Osteoblast (primary cell): ENCODE results near the gene AGAP3. TPM values are rescaled to one million over a fixed set of nuclear protein-coding genes. Genes with fewer than 3 reads are reported as not detected.

Experiments used
- DNase-seq: peaks from one replicate; pipeline ENCODE4 v3.0.0; 2011; ENCODE audit warnings: low spot score, mixed read lengths; ENCODE audit not compliant: insufficient read length; ENCODE audit errors: missing footprints
- H2AFZ ChIP-seq: 2 replicates; pipeline ENCODE4 v1.6.0; 2011; ENCODE audit warnings: mild to moderate bottlenecking, low read length
- H3K27ac ChIP-seq: 2 replicates; pipeline ENCODE4 v1.5.1; 2011; ENCODE audit warnings: mild to moderate bottlenecking, low read depth, low read length, moderate library complexity
- H3K27me3 ChIP-seq: 2 replicates; pipeline ENCODE4 v1.6.0; 2012; ENCODE audit warnings: mild to moderate bottlenecking, control low read depth, inconsistent platforms, low read length, moderate library complexity; ENCODE audit not compliant: insufficient read depth
- H3K36me3 ChIP-seq: 2 replicates; pipeline ENCODE4 v1.5.1; 2011; ENCODE audit warnings: mild to moderate bottlenecking, low read length, control low read depth, moderate library complexity; ENCODE audit not compliant: insufficient read depth
- H3K4me1 ChIP-seq: 2 replicates; pipeline ENCODE4 v1.5.1; 2011; ENCODE audit warnings: mild to moderate bottlenecking, low read length, control low read depth, moderate library complexity; ENCODE audit not compliant: insufficient read depth
- H3K4me2 ChIP-seq: 2 replicates; pipeline ENCODE4 v1.6.0; 2011; ENCODE audit warnings: mild to moderate bottlenecking, low read length; ENCODE audit not compliant: insufficient read depth
- H3K4me3 ChIP-seq: fragments of 200-600 bp; sonication (generic); 3 replicates; pipeline ENCODE4 v1.5.1; 2012; ENCODE audit warnings: mild to moderate bottlenecking, low read length, inconsistent platforms; ENCODE audit not compliant: insufficient read depth
- H3K79me2 ChIP-seq: 2 replicates; pipeline ENCODE4 v1.6.0; 2012; ENCODE audit warnings: mild to moderate bottlenecking, low read length, control low read depth, inconsistent platforms; ENCODE audit not compliant: insufficient read depth
- H3K9me3 ChIP-seq: 2 replicates; pipeline ENCODE4 v1.5.1; 2011; ENCODE audit warnings: low read depth, low read length, control low read depth
- H4K20me1 ChIP-seq: 2 replicates; pipeline ENCODE4 v1.6.0; 2012; ENCODE audit warnings: mild to moderate bottlenecking, low read length, control low read depth; ENCODE audit not compliant: insufficient read depth
- CTCF ChIP-seq: IDR thresholded peaks from 2 replicates; pipeline ENCODE4 v1.5.1; 2011; ENCODE audit warnings: mild to moderate bottlenecking, low read depth, low read length, moderate library complexity; ENCODE audit errors: extremely low read depth
- total RNA-seq: library from RNA; depleted of rRNA; stranded (reverse); fragments of >200 nt; gene quantifications from 2 replicates; pipeline ENCODE4 v1.2.3, GENCODE V29; 2012

Gene AGAP3
- total RNA-seq, 1 donor = 39.8 TPM

GRCh38 chr7:151056283-151056665 is 30.0 kb upstream of the AGAP3 start:
- Histone ChIP-seq H3K9me3 (no peaks in the 10 kb centered on the region), H3K27me3 (no peaks in the 10 kb centered on the region), H4K20me1 (peaks cover 16% of the 10 kb centered on the region), H3K4me1 (peaks cover 33% of the 10 kb centered on the region), H3K4me3 (no peak overlapping the region), H3K36me3 (peaks cover 4% of the 10 kb centered on the region), H3K27ac (no peak overlapping the region), H2AFZ (no peak overlapping the region), H3K79me2 (peaks cover 14% of the 10 kb centered on the region), H3K4me2 (no peak overlapping the region)
- no peak for DNase-seq
- no peak for TF ChIP-seq CTCF

- Histone ChIP-seq H3K9me3 (no peaks in the 10 kb centered on the region), H4K20me1 (peaks cover 19% of the 10 kb centered on the region), H3K36me3 (peaks cover 4% of the 10 kb centered on the region), H3K4me3 (peak overlapping the region; percentile 91), H3K4me2 (peak overlapping the region; percentile 100), H3K27me3 (no peaks in the 10 kb centered on the region), H3K79me2 (peaks cover 20% of the 10 kb centered on the region), H3K4me1 (peaks cover 39% of the 10 kb centered on the region), H3K27ac (no peak overlapping the region), H2AFZ (peak overlapping the region; percentile 53)
- DNase-seq = peak; percentile 72
- TF ChIP-seq CTCF = no peak
Observed at GRCh38 chr7:151056666-151057505, 29.4 kb upstream of the AGAP3 start.

GRCh38 chr7:151057506-151057988 is 28.7 kb upstream of the AGAP3 start, which contains the start of gene CDK5:
CDK5 (minus strand) TSS chr7:151057897; CDS start chr7:151057848, 49 bp downstream.
- H3K27me3 ChIP-seq = no peaks in the 10 kb centered on the region
- peaks cover 17% of the 10 kb centered on the region for H4K20me1 ChIP-seq
- H3K4me2 ChIP-seq = peak within 1 kb of the TSS; percentile 100
- H3K4me1 ChIP-seq = peaks cover 45% of the 10 kb centered on the region
- no peaks in the 10 kb centered on the region for H3K9me3 ChIP-seq
- peak within 1 kb of the TSS; percentile 91 for H3K4me3 ChIP-seq
- no peak for TF ChIP-seq CTCF
- peak within 1 kb of the TSS; percentile 93 for H2AFZ ChIP-seq
- peaks cover 27% of the 10 kb centered on the region for H3K79me2 ChIP-seq
- peaks cover 4% of the 10 kb centered on the region for H3K36me3 ChIP-seq
- H3K27ac ChIP-seq = peak within 1 kb of the TSS; percentile 93
- peak; percentile 96 for DNase-seq

GRCh38 chr7:151057989-151058780 is 28.1 kb upstream of the AGAP3 start:
- H3K27ac ChIP-seq = peak overlapping the region; percentile 93
- H3K4me3 ChIP-seq = peak overlapping the region; percentile 91
- H3K9me3 ChIP-seq = no peaks in the 10 kb centered on the region
- TF ChIP-seq CTCF = no peak
- peak overlapping the region; percentile 100 for H3K4me2 ChIP-seq
- no peaks in the 10 kb centered on the region for H3K27me3 ChIP-seq
- peak overlapping the region; percentile 93 for H2AFZ ChIP-seq
- H3K36me3 ChIP-seq = no peaks in the 10 kb centered on the region
- H3K4me1 ChIP-seq = peaks cover 48% of the 10 kb centered on the region
- peak; percentile 100 for DNase-seq
- peaks cover 16% of the 10 kb centered on the region for H4K20me1 ChIP-seq
- peaks cover 30% of the 10 kb centered on the region for H3K79me2 ChIP-seq
